H9 (cell line): Measurements from ENCODE around the gene NME4. TPM values are rescaled to one million over a fixed set of nuclear protein-coding genes. Genes with fewer than 3 reads are reported as not detected.

Experiments used
- DNase-seq: peaks from one replicate; pipeline ENCODE4 v3.0.0-alpha.2; 2017
- H2AFZ ChIP-seq: one replicate; pipeline ENCODE4 v1.6.1; 2013; ENCODE audit warnings: mild to moderate bottlenecking, low read length, control low read depth, moderate library complexity
- H2AK5ac ChIP-seq: 2 replicates; pipeline ENCODE4 v1.6.1; 2013; ENCODE audit warnings: low read length, control low read depth, mixed read lengths; ENCODE audit not compliant: insufficient read length
- H2BK120ac ChIP-seq: one replicate; pipeline ENCODE4 v1.6.1; 2013; ENCODE audit warnings: low read depth, mild to moderate bottlenecking, low read length, control low read depth, inconsistent platforms; ENCODE audit not compliant: poor library complexity, severe bottlenecking
- H2BK12ac ChIP-seq: 2 replicates; pipeline ENCODE4 v1.6.1; 2013; ENCODE audit warnings: low read length, control low read depth, mixed read lengths, low read depth; ENCODE audit not compliant: insufficient read length
- H2BK15ac ChIP-seq: 2 replicates; pipeline ENCODE4 v1.6.1; 2013; ENCODE audit warnings: low read depth, low read length, control low read depth
- H2BK20ac ChIP-seq: one replicate; pipeline ENCODE4 v1.6.1; 2013; ENCODE audit warnings: low read depth, mild to moderate bottlenecking, low read length, control low read depth, inconsistent platforms; ENCODE audit not compliant: poor library complexity, severe bottlenecking
- H2BK5ac ChIP-seq: 2 replicates; pipeline ENCODE4 v1.6.1; 2013; ENCODE audit warnings: low read length, control low read depth, mixed read lengths; ENCODE audit not compliant: insufficient read length
- H3K14ac ChIP-seq: 2 replicates; pipeline ENCODE4 v1.6.1; 2013; ENCODE audit warnings: low read length, control low read depth; ENCODE audit not compliant: insufficient read depth
- H3K18ac ChIP-seq: 2 replicates; pipeline ENCODE4 v1.6.1; 2013; ENCODE audit warnings: low read depth, mild to moderate bottlenecking, mixed read lengths, low read length, control low read depth; ENCODE audit not compliant: insufficient read length
- H3K23ac ChIP-seq: 2 replicates; pipeline ENCODE4 v1.6.1; 2013; ENCODE audit warnings: low read length, control low read depth, mixed read lengths, low read depth; ENCODE audit not compliant: insufficient read length
- H3K23me2 ChIP-seq: 2 replicates; pipeline ENCODE4 v1.6.1; 2013; ENCODE audit warnings: low read depth, mild to moderate bottlenecking, mixed read lengths, low read length, control low read depth; ENCODE audit not compliant: insufficient read length, poor library complexity, severe bottlenecking
- H3K27ac ChIP-seq: 2 replicates; pipeline ENCODE4 v1.5.1; 2013; ENCODE audit warnings: low read length, control low read depth, mixed read lengths, low read depth; ENCODE audit not compliant: insufficient read length
- H3K27me3 ChIP-seq: 2 replicates; pipeline ENCODE4 v1.6.1; 2013; ENCODE audit warnings: low read length, control low read depth, inconsistent platforms; ENCODE audit not compliant: insufficient read depth
- H3K4ac ChIP-seq: 2 replicates; pipeline ENCODE4 v1.6.1; 2013; ENCODE audit warnings: low read depth, mild to moderate bottlenecking, control low read depth, inconsistent platforms, low read length, moderate library complexity
- H3K4me1 ChIP-seq: 2 replicates; pipeline ENCODE4 v1.6.1; 2013; ENCODE audit warnings: low read length, control low read depth, inconsistent platforms; ENCODE audit not compliant: insufficient read depth
- H3K4me2 ChIP-seq: 2 replicates; pipeline ENCODE4 v1.6.1; 2013; ENCODE audit warnings: low read length, control low read depth, mixed read lengths; ENCODE audit not compliant: insufficient read length, insufficient read depth
- H3K56ac ChIP-seq: 2 replicates; pipeline ENCODE4 v1.6.1; 2013; ENCODE audit warnings: low read depth, mild to moderate bottlenecking, mixed read lengths, low read length, control low read depth; ENCODE audit not compliant: insufficient read length
- H3K79me1 ChIP-seq: 2 replicates; pipeline ENCODE4 v1.6.1; 2013; ENCODE audit warnings: low read depth, mild to moderate bottlenecking, moderate library complexity, low read length, control low read depth, inconsistent platforms; ENCODE audit not compliant: insufficient read depth, poor library complexity, severe bottlenecking
- H3K79me2 ChIP-seq: 2 replicates; pipeline ENCODE4 v1.6.1; 2013; ENCODE audit warnings: low read length, control low read depth, inconsistent platforms; ENCODE audit not compliant: insufficient read depth
- H3K9ac ChIP-seq: 2 replicates; pipeline ENCODE4 v1.6.1; 2013; ENCODE audit warnings: low read length, control low read depth, mixed read lengths; ENCODE audit not compliant: insufficient read length; ENCODE audit errors: extremely low read depth
- H3K9me3 ChIP-seq: one replicate; pipeline ENCODE4 v1.6.1; 2013; ENCODE audit warnings: low read depth, low read length, inconsistent platforms; ENCODE audit not compliant: control insufficient read depth
- H3T11ph ChIP-seq: one replicate; pipeline ENCODE4 v1.6.1; 2013; ENCODE audit warnings: mild to moderate bottlenecking, low read length, control low read depth, inconsistent platforms
- H4K20me1 ChIP-seq: one replicate; pipeline ENCODE4 v1.6.1; 2013; ENCODE audit not compliant: control insufficient read depth, insufficient read length, insufficient read depth
- H4K5ac ChIP-seq: 2 replicates; pipeline ENCODE4 v1.6.1; 2013; ENCODE audit warnings: low read depth, mild to moderate bottlenecking, mixed read lengths, low read length, control low read depth; ENCODE audit not compliant: insufficient read length
- H4K8ac ChIP-seq: replicated peaks from 2 replicates; pipeline ENCODE4 v1.6.1; 2013; ENCODE audit warnings: low read length, control low read depth, mixed read lengths, low read depth; ENCODE audit not compliant: insufficient read length
- H4K91ac ChIP-seq: 2 replicates; pipeline ENCODE4 v1.6.1; 2013; ENCODE audit warnings: low read depth, mild to moderate bottlenecking, moderate library complexity, mixed read lengths, low read length, control low read depth; ENCODE audit not compliant: insufficient read length
- H3K27ac Mint-ChIP-seq, 3 experiments: 2 replicates in 2 of 3; 3 replicates in 1 of 3; pipeline ENCODE4 v1.8.0; 2020 to 2021; ENCODE audit warnings: mixed read lengths in 3 of 3, mild to moderate bottlenecking in 1 of 3, moderate library complexity in 1 of 3
- H3K27me3 Mint-ChIP-seq: 2 replicates; pipeline ENCODE4 v1.8.0; 2021; ENCODE audit warnings: low read depth, mild to moderate bottlenecking, moderate library complexity, mixed read lengths
- H3K36me3 Mint-ChIP-seq, 3 experiments: 2 replicates in 2 of 3; 3 replicates in 1 of 3; pipeline ENCODE4 v1.8.0; 2020 to 2021; ENCODE audit warnings: low read depth in 3 of 3, mixed read lengths in 3 of 3; ENCODE audit not compliant: insufficient read depth in 1 of 3
- H3K4me1 Mint-ChIP-seq, 2 experiments: 2 replicates each; pipeline ENCODE4 v1.8.0; 2020; ENCODE audit warnings: mixed read lengths in 2 of 2
- H3K4me3 Mint-ChIP-seq, 2 experiments: 2 replicates in 1 of 2; 3 replicates in 1 of 2; pipeline ENCODE4 v1.8.0; 2020 to 2021; ENCODE audit warnings: mild to moderate bottlenecking in 2 of 2, mixed read lengths in 2 of 2, moderate library complexity in 1 of 2
- H3K9me3 Mint-ChIP-seq, 2 experiments: 2 replicates in 1 of 2; 3 replicates in 1 of 2; pipeline ENCODE4 v1.8.0; 2020; ENCODE audit warnings: mild to moderate bottlenecking in 2 of 2, mixed read lengths in 2 of 2, moderate library complexity in 1 of 2
- WGBS: extraction: QIAGEN DNeasy Blood & Tissue Kit; methylation state at CpG from one replicate; pipeline ENCODE4 v1.1.7; 2013; ENCODE audit warnings: missing lambda C conversion rate, low lambda C conversion rate, mixed read lengths; ENCODE audit not compliant: insufficient read length; ENCODE audit errors: extremely low coverage; 5-methylcytosine and 5-hydroxymethylcytosine counted together
- total RNA-seq: library from RNA; stranded (reverse); gene quantifications from 2 replicates; pipeline ENCODE4 v1.2.1, GENCODE V29; 2021
- TF ChIP-seq, protein P1 (sequence below): fragments of 200-600 bp; sonication (generic); conservative IDR thresholded peaks from 3 replicates; pipeline ENCODE4 v1.8.0; 2021; ENCODE audit warnings: antibody characterized with exemption, mild to moderate bottlenecking

Gene NME4
- total RNA-seq, 1 experiment from 2014 or later, result 320 TPM

DNA sequence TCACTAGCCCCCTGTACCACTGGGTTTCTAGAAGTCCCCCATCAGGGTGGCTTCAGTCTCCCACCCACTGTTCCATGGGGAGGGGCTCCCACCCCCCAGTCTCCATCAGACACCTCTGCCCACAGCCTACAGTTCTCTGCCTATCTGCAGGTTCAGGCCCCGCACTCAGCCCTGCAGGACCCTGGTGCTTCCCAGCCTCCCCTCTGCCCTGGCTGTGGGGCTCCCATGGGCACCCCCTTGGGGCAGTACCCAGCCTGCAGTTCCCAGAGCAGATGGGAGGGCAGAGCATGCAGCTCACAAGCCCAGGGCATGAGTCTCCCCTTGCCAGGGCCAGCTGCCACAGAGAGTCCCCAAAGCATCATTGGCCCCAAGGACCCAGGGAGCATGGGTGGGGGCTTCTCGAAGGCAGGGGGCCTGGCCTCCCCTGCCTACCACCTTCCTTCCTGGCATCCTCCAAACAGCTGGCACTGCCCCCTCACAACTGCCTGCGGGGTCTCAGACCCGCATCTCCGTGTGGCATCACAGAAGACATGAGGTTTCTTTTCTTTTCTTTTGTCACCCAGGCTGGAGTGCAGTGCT, 23.9 kb upstream of the NME4 start:
- no peak overlapping the region for H3K18ac ChIP-seq
- no peak overlapping the region for H2BK5ac ChIP-seq
- no peaks in the 10 kb centered on the region for H4K20me1 ChIP-seq
- DNase-seq, result no peak
- H3K27ac Mint-ChIP-seq, result no peak overlapping the region; a peak in 2 of 7 replicates
- H3K27ac ChIP-seq, result no peak overlapping the region
- WGBS, result no CpG with 5 or more reads among the region's 5 CpGs
- peaks cover 5 to 54% (median 35%) of the 10 kb centered on the region in 3 experiments for H3K36me3 Mint-ChIP-seq
- H2AK5ac ChIP-seq, result no peak overlapping the region
- H4K8ac ChIP-seq, result no peak overlapping the region
- no peaks in the 10 kb centered on the region for H3K9me3 ChIP-seq
- no peak overlapping the region for H2AFZ ChIP-seq
- H3K4me2 ChIP-seq, result no peak overlapping the region
- no peaks in the 10 kb centered on the region for H3K79me2 ChIP-seq
- H2BK20ac ChIP-seq, result no peak overlapping the region
- no peak overlapping the region for H4K5ac ChIP-seq
- no peak overlapping the region for H3K14ac ChIP-seq
- H3T11ph ChIP-seq, result no peak overlapping the region
- peaks cover 9 to 13% of the 10 kb centered on the region in 2 experiments for H3K4me1 Mint-ChIP-seq
- no peak overlapping the region for H2BK120ac ChIP-seq
- no peak overlapping the region for H2BK12ac ChIP-seq
- no peaks in the 10 kb centered on the region; the same call in 1 of the 2 replicates for H3K27me3 Mint-ChIP-seq
- no peaks in the 10 kb centered on the region for H3K4me1 ChIP-seq
- no peaks in the 10 kb centered on the region for H3K79me1 ChIP-seq
- no peak overlapping the region for H3K4ac ChIP-seq
- no peaks in the 10 kb centered on the region for H3K23me2 ChIP-seq
- H3K4me3 Mint-ChIP-seq, result no peak overlapping the region; a peak in 1 of 5 replicates
- H4K91ac ChIP-seq, result no peak overlapping the region
- H3K23ac ChIP-seq, result no peak overlapping the region
- H2BK15ac ChIP-seq, result no peak overlapping the region
- H3K56ac ChIP-seq, result no peak overlapping the region
- TF ChIP-seq, protein P1, sequence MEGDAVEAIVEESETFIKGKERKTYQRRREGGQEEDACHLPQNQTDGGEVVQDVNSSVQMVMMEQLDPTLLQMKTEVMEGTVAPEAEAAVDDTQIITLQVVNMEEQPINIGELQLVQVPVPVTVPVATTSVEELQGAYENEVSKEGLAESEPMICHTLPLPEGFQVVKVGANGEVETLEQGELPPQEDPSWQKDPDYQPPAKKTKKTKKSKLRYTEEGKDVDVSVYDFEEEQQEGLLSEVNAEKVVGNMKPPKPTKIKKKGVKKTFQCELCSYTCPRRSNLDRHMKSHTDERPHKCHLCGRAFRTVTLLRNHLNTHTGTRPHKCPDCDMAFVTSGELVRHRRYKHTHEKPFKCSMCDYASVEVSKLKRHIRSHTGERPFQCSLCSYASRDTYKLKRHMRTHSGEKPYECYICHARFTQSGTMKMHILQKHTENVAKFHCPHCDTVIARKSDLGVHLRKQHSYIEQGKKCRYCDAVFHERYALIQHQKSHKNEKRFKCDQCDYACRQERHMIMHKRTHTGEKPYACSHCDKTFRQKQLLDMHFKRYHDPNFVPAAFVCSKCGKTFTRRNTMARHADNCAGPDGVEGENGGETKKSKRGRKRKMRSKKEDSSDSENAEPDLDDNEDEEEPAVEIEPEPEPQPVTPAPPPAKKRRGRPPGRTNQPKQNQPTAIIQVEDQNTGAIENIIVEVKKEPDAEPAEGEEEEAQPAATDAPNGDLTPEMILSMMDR, result no peak
- H3K9ac ChIP-seq, result no peak overlapping the region
- no peaks in the 10 kb centered on the region for H3K9me3 Mint-ChIP-seq
- no peaks in the 10 kb centered on the region for H3K27me3 ChIP-seq
